GM21576 (cell line): ENCODE results near the gene RALGAPA1.

ENCODE experiments used
- ATAC-seq: cut with Tn5 transposase; IDR thresholded peaks from one replicate; pipeline ENCODE4 v1.9.1; 2021; ENCODE audit warnings: mild to moderate bottlenecking, moderate library complexity; ENCODE audit not compliant: unreplicated experiment

Gene RALGAPA1

GRCh38 chr14:35553808-35554207 lies 255.3 kb downstream of the RALGAPA1 start:
- no peak for ATAC-seq

DNA sequence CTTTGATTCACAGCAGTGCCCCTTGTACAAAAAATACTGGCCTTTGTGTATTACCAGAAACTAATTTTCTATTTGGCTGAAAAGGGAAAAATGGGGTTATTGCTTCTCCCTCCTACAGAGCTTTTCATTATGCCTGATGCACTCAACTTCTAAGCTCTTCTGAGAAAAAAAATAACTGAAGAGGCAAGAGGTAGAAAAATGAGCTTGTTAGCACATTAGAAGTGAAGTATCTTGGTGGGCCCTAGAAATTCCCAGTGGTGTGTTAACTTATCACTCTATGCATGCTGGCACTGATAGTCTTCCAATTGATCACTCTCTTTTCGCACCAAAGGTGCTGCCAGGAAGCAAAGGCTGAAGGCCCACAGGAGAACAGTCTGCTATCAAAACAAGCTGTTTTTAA lies 258.0 kb downstream of the RALGAPA1 start:
- no peak for ATAC-seq

GRCh38 chr14:35549551-35549950 lies 259.5 kb downstream of the RALGAPA1 start:
- ATAC-seq, result no peak

DNA sequence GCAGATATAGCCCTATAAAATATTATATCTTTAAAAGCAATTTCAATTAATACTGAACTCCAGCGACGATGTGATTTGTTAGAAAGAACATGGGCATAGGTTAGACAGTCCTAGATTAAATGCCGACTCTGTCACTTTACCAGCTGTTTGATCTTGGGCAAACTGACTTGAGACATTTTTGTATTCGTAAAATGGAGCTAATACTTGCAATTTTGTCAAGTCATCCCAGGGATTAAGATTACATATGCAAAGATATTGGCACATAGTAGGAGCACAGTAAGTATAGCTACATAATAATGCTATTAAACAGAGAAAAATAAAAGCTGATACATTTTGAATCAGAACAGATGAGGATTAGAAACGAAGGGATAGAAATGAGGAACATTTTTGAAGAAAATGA lies 266.1 kb downstream of the RALGAPA1 start:
- ATAC-seq, result no peak

- no peak for ATAC-seq
Observed at GRCh38 chr14:35539969-35540368, 269.1 kb downstream of the RALGAPA1 start.

- no peak for ATAC-seq
Observed at GRCh38 chr14:35535483-35536112, 273.5 kb downstream of the RALGAPA1 start.

DNA sequence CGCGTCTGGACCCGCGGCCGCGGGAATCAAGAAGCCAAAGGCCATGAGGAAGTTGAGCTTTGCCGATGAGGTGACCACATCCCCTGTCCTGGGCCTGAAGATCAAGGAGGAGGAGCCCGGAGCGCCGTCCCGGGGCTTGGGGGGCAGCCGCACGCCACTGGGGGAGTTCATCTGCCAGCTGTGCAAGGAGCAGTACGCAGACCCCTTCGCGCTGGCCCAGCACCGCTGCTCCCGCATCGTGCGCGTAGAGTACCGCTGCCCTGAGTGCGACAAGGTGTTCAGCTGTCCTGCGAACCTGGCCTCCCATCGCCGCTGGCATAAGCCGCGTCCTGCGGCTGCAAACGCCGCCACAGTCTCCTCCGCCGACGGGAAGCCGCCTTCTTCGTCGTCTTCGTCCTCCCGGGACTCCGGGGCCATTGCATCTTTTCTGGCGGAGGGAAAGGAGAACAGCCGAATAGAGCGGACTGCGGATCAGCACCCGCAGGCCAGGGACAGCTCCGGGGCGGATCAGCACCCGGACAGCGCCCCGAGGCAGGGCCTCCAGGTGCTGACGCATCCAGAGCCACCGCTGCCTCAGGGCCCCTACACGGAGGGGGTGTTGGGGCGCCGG lies 274.1 kb downstream of the RALGAPA1 start:
- ATAC-seq, result peak; percentile 64

GRCh38 chr14:35534208-35534872 lies 274.8 kb downstream of the RALGAPA1 start:
- peak; percentile 17 for ATAC-seq

- peak; percentile 74 for ATAC-seq
Observed at GRCh38 chr14:35533357-35534207, 275.5 kb downstream of the RALGAPA1 start, which contains the start of gene INSM2. Gene INSM2, plus strand, starts transcription at chr14:35534164. Its CDS starts 89 bp downstream, at chr14:35534253.

DNA sequence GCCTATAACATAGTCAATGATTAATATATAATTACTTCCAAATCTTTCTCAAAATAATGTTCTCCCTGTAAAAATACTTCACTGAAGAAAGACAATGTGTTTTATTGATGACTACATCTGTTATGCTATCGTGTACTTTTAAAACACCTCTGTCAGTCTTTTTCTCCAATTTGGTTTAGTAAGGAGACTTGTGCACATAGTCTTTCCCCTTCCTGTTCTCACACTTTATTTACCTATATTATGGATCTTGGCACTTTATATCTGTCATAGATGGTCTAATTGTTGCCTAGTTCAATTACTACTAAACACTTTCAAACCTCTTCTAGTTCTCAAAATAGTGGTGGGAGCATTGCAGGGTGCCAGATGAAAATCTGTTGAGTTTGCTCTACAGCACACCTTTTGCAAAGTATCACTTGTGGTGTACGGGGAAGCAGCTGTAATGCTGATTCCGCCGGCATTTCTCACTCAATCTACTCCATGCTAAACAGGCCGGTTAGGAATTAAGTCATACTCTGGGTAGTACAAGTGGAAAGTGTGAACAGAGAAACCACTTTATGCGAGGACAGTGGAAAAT lies 276.2 kb downstream of the RALGAPA1 start:
- ATAC-seq, result no peak

DNA sequence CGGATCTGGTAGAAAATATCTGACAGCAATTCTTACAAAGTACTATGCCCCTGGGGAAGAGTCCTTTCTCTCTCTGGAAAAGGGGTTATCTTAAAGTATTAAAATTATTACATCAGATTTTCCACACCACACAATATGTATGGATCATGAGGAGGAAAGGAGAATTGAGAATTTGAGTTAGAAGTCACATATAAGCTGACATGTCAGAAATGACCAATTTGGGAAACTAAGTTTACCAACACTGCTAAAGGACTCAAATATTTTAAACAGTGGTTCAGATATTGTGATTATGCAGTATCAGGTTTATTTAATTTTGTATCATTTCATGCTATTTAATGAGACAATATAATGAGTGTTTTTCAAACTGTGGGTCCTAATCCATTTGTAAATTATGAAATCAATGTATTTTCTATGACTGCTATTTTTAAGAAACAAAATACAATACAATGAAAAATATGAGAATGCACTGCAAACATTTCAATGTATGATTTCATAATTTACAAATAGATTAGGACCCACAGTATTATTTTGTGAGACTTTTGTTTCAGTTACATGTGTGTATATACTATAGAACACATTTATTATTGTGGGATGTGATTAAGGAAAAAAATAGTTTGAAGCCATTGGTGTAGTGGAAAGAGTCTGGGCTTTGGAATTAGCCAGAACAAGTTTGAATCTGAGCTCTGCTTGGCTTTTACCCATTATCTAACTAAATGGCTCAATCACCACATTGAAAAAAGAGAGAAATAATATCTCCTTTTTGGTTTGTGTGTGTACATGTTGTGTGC lies 276.9 kb downstream of the RALGAPA1 start:
- ATAC-seq, result no peak

GRCh38 chr14:35526962-35527361 lies 282.1 kb downstream of the RALGAPA1 start:
- no peak for ATAC-seq

GRCh38 chr14:35525695-35526094 lies 283.4 kb downstream of the RALGAPA1 start:
- no peak for ATAC-seq

DNA sequence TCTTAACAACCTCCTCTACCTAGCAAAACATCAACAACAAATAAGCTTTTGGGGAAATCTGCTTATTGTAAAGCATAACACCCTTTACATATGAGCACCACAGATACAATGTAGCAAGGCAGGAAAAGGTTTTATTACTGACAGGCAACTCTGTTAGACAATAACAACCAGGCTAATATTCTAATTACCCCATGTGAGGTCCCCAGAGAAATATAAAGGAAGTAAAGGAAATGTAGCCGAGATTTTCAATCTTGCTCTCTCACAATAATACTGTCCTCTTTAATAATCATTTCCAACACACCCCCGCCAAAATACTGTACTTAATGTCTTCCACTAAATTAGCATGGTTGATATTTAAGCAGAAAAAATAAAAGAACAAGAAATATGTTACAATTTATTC lies 289.1 kb downstream of the RALGAPA1 start:
- no peak for ATAC-seq

- ATAC-seq, result no peak
Observed at GRCh38 chr14:35515916-35516315, 293.2 kb downstream of the RALGAPA1 start.

DNA sequence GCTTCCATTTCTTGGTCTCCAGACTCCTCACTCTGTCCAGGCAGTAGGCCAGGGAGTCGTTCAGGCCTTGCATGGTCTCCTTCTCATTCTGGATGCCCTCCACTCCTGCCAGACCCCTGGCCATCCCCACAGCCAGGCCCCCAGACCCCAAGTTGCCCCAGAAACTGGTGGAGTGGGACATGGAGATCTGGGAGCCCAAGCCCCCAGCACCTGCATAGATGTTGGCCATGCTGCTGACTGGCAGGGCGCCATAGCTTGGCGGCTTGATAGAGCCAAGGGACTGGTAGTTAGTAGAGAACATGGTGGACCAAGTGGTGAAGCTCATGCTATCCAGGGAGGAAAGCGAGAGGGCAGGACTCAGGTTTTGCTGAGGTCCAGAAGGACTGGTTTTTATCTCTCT lies 296.3 kb downstream of the RALGAPA1 start:
- no peak for ATAC-seq

- no peak for ATAC-seq
Observed at GRCh38 chr14:35509846-35510245, 299.2 kb downstream of the RALGAPA1 start.

DNA sequence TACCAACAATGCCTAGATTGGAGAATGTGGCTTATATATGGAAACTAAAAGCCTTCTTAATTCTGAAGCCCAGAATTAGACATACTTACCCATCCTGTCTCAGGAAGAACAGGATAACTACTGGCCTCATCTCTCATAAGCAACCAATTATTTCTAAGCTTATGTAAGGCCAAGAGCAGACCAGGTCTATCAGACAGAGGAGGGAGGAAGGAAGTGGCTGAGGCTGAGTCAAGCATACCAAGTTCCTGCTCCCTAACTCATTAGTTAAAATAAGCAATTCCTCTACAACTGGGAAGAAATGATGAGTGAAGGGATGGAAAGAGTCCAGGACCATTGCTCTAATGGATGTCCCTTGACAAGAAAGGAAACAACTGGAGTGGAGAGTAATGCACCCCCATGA lies 302.2 kb downstream of the RALGAPA1 start:
- no peak for ATAC-seq

DNA sequence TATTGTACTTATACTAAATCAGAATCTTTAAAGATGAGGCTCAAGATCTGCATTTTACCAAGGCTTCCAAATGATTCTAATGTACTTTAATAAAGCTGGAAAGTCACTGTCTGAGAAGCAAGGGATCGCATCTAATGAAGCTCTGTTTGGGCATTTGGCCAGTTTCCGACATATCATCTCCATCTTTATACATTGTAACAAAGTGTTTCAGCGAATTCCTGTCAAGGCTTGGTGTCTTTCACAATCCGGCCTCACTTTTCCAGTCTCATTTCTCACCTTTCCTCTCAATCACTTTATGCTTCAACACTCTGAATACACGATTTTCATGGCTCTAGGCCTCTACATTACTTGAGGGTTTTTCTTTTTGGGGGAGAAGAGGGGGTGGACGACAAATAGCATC lies 302.6 kb downstream of the RALGAPA1 start:
- no peak for ATAC-seq

DNA sequence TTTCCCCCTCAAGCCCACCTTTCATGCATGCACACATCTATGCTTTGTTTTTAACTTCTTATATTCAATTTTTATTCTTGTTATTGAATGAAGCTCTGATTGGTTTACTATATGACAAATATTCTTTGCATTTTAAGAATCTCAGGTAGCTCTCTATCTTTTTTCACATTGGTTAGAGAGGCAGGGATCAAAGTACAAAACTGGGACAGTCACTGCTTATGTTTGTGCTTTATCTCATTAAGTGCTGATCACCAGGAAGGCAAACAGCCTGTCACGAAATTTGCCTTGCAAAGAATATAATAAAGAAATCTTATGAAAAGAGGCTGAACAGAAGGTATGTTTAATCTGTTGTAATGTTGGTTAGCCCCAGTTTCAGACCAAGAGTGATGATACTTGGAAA lies 304.8 kb downstream of the RALGAPA1 start:
- no peak for ATAC-seq
